ENCODE measurements around the gene NCR2.

GRCh38 chr6:41288030-41288753 lies 47.2 kb upstream of the NCR2 start:
- no peak for TF ChIP-seq CTCF (IDR thresholded peaks at IDR 0.05)
- TF ChIP-seq EZH2 (IDR thresholded peaks at IDR 0.05; ENCODE audit: borderline replicate concordance, insufficient read depth, low read depth, low read length, poor library complexity, severe bottlenecking) = no peak

All from B cell (primary cell).